Vagina (tissue), 2 donors: ENCODE measurements around the gene DNAAF5. TPM values are rescaled to one million over a fixed set of nuclear protein-coding genes. Genes with fewer than 3 reads are reported as not detected.
"Not testable (repeated sequence)": the region's sequence is repeated elsewhere in the genome, so short reads cannot be mapped to it uniquely, and the experiment has no call there.

ENCODE experiments used
- DNase-seq, 2 donors: peaks; one replicate each; pipeline ENCODE4 v3.0.0-alpha.2; 2017; ENCODE audit errors: extremely low spot score in 2 of 2
- H3K27ac ChIP-seq: fragments of 200-600 bp; sonication (generic); one replicate; pipeline ENCODE4 v1.5.1; 2019
- H3K27me3 ChIP-seq: fragments of 200-600 bp; sonication (generic); one replicate; pipeline ENCODE4 v1.5.1; 2019
- H3K36me3 ChIP-seq, 2 donors: fragments of 200-600 bp; sonication (generic); one replicate each; pipeline ENCODE4 v1.5.1; 2017 to 2019
- H3K4me1 ChIP-seq: fragments of 200-600 bp; sonication (generic); one replicate; pipeline ENCODE4 v1.5.1; 2019
- H3K4me3 ChIP-seq, 2 donors: fragments of 200-600 bp; sonication (generic); 1 replicate in 1 of 2; 2 replicates in 1 of 2; pipeline ENCODE4 v1.5.1; 2016 to 2019
- H3K9me3 ChIP-seq: fragments of 200-600 bp; sonication (generic); one replicate; pipeline ENCODE4 v1.5.1; 2019
- CTCF ChIP-seq, 3 experiments: fragments of 450-650 bp in 2 of 3; fragments of 200-600 bp in 1 of 3; sonication (generic) in 1 of 3; IDR thresholded peaks; one replicate each; pipeline ENCODE4 v1.5.1; 2017 to 2019; ENCODE audit warnings: antibody characterized with exemption in 3 of 3, mild to moderate bottlenecking in 2 of 3, moderate library complexity in 2 of 3
- POLR2A ChIP-seq, 2 donors: fragments of 450-650 bp; IDR thresholded peaks; one replicate each; pipeline ENCODE4 v1.6.1; 2017; ENCODE audit warnings: antibody characterized with exemption in 2 of 2, mild to moderate bottlenecking in 2 of 2, moderate library complexity in 2 of 2
- POLR2AphosphoS5 ChIP-seq, 2 donors: sonication (generic); formaldehyde crosslinking; IDR thresholded peaks; one replicate each; pipeline ENCODE4 v1.9.0; 2017; ENCODE audit warnings: antibody characterized with exemption in 2 of 2, mild to moderate bottlenecking in 2 of 2, low read depth in 1 of 2; ENCODE audit not compliant: insufficient read depth in 1 of 2
- intact Hi-C: fragments of 100-400 bp; cut with DNase I; formaldehyde crosslinking; loops from one replicate; pipeline ENCODE4 v1.15.1; 2023
- total RNA-seq: library from RNA; depleted of rRNA; stranded (reverse); fragments of >200 nt; gene quantifications from one replicate; pipeline ENCODE4 v1.2.3, GENCODE V29; 2016

Gene DNAAF5
- total RNA-seq, 1 donor from 2014 or later: 29.7 TPM

DNA sequence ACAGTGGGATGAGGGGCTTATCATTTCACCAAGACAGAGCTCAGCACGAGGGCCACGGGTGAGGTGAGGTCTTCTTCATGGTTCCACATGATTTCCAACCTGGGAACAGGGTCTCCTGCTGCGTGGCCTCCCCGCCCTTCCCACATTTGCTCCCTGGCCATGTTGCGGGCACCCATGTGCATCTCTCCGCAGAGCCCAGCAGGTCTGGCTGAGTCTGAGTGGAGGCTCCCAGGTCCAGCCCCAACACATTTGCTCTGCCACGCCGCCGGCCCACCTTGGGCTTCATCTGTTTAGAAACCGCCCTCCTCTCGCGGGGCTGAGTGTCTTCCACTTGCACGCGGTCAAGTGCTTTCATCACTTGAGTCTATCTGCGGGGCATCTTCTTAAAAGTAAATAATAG is 15.4 kb downstream of the DNAAF5 start:
- no peak for DNase-seq

DNA sequence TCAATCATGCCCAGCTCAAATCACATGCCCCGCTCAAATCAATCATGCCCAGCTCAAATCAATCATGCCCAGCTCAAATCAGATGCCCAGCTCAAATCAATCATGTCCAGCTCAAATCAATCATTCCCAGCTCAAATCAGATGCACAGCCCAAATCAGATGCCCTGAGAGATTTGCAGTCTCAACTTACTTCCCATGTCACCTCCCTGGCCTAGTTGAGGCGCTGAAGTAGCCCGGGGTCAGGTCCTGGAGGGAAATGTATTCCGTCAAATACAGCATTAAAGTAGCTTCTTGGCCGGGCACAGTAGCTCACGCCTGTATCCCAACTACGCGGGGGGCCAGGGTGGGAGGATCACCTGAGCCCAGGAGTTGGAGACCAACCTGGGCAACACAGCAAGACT is 16.3 kb downstream of the DNAAF5 start:
- H3K4me3 ChIP-seq: no peak overlapping the region
- no peaks in the 10 kb centered on the region for H3K9me3 ChIP-seq
- H3K4me1 ChIP-seq: no peaks in the 10 kb centered on the region
- DNase-seq: no peak
- H3K36me3 ChIP-seq: peaks cover 0 to 18% of the 10 kb centered on the region in 2 donors
- H3K27ac ChIP-seq: no peak overlapping the region
- TF ChIP-seq POLR2A (IDR thresholded peaks at IDR 0.05) (no peak), POLR2AphosphoS5 (IDR thresholded peaks at IDR 0.05; ENCODE audit: insufficient read depth in 1 of 2, low read depth in 1 of 2) (no peak), CTCF (IDR thresholded peaks at IDR 0.05) (no peak)
- H3K27me3 ChIP-seq: no peaks in the 10 kb centered on the region
- intact Hi-C loops: no loop called here

More for the DNA sequence above, 15.4 kb downstream of the DNAAF5 start:
- no peaks in the 10 kb centered on the region for H3K4me1 ChIP-seq
- H3K27me3 ChIP-seq: no peaks in the 10 kb centered on the region
- intact Hi-C loops: no loop called here
- H3K27ac ChIP-seq: no peak overlapping the region
- TF ChIP-seq POLR2AphosphoS5 (IDR thresholded peaks at IDR 0.05; ENCODE audit: insufficient read depth in 1 of 2, low read depth in 1 of 2) (no peak), POLR2A (IDR thresholded peaks at IDR 0.05) (no peak), CTCF (IDR thresholded peaks at IDR 0.05) (no peak)
- H3K9me3 ChIP-seq: no peaks in the 10 kb centered on the region
- H3K4me3 ChIP-seq: no peak overlapping the region
- peaks cover 0 to 18% of the 10 kb centered on the region in 2 donors for H3K36me3 ChIP-seq

- DNase-seq, H3K9me3 ChIP-seq, H3K4me3 ChIP-seq, H3K4me1 ChIP-seq, H3K27me3 ChIP-seq, H3K27ac ChIP-seq, intact Hi-C loops: not testable (repeated sequence)
- peaks cover 0 to 18% of the 10 kb centered on the region in 2 donors for H3K36me3 ChIP-seq
These were observed 17.0 kb downstream of the DNAAF5 start for GRCh38 chr7:743341-744127.

DNA sequence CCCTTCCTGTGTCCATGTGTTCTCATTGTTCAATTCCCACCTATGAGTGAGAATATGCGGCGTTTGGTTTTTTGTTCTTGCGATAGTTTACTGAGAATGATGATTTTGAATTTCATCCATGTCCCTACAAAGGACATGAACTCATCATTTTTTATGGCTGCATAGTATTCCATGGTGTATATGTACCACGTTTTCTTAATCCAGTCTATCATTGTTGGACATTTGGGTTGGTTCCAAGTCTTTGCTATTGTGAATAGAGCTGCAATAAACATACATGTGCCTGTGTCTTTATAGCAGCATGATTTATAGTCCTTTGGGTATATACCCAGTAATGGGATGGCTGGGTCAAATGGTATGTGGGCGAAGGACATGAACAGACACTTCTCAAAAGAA is 17.6 kb downstream of the DNAAF5 start:
- H3K9me3 ChIP-seq, H3K27me3 ChIP-seq, H3K4me3 ChIP-seq, intact Hi-C loops, H3K4me1 ChIP-seq, H3K27ac ChIP-seq, DNase-seq: not testable (repeated sequence)
- H3K36me3 ChIP-seq: peaks cover 0 to 18% of the 10 kb centered on the region in 2 donors

GRCh38 chr7:744854-745430 is 18.4 kb downstream of the DNAAF5 start:
- Histone ChIP-seq H3K4me3 (no peak overlapping the region), H3K36me3 (peaks cover 0 to 18% of the 10 kb centered on the region in 2 donors), H3K4me1 (no peaks in the 10 kb centered on the region), H3K27ac (no peak overlapping the region), H3K27me3 (no peaks in the 10 kb centered on the region), H3K9me3 (no peaks in the 10 kb centered on the region)
- DNase-seq: no peak
- intact Hi-C loops: no loop called here
- TF ChIP-seq POLR2AphosphoS5 (IDR thresholded peaks at IDR 0.05; ENCODE audit: insufficient read depth in 1 of 2, low read depth in 1 of 2): no peak
- TF ChIP-seq POLR2A (IDR thresholded peaks at IDR 0.05): no peak
- TF ChIP-seq CTCF (IDR thresholded peaks at IDR 0.05): no peak
